Fibroblast of villous mesenchyme (primary cell): ENCODE measurements around the gene MMP15. TPM values are rescaled to one million over a fixed set of nuclear protein-coding genes. Genes with fewer than 3 reads are reported as not detected.

Source experiments
- DNase-seq: peaks from one replicate; pipeline ENCODE4 v3.0.0-alpha.2; 2010; ENCODE audit warnings: low read depth
- H3K4me3 ChIP-seq: 2 replicates; pipeline ENCODE4 v1.5.1; 2011; ENCODE audit warnings: low read depth, mild to moderate bottlenecking, low read length
- CTCF ChIP-seq: IDR thresholded peaks from 2 replicates; pipeline ENCODE4 v1.5.1; 2012; ENCODE audit warnings: low read depth, mild to moderate bottlenecking, low read length; ENCODE audit not compliant: insufficient read depth
- total RNA-seq: library from RNA; depleted of rRNA; stranded (reverse); fragments of >200 nt; gene quantifications from 2 replicates; pipeline ENCODE4 v1.2.3, GENCODE V29; 2012

The MMP15 gene
- total RNA-seq, 1 donor, result 2.6 TPM

GRCh38 chr16:58040945-58041627 lies 15.5 kb downstream of the MMP15 start:
- TF ChIP-seq CTCF, result no peak
- DNase-seq, result no peak
- H3K4me3 ChIP-seq, result no peak overlapping the region

- no peak for DNase-seq
- no peak overlapping the region for H3K4me3 ChIP-seq
- no peak for TF ChIP-seq CTCF
Observed at GRCh38 chr16:58041628-58041955, 16.0 kb downstream of the MMP15 start.

- no peak for DNase-seq
Observed at GRCh38 chr16:58042001-58042885, 16.7 kb downstream of the MMP15 start.

GRCh38 chr16:58042886-58043515 lies 17.4 kb downstream of the MMP15 start:
- TF ChIP-seq CTCF, result no peak
- no peak overlapping the region for H3K4me3 ChIP-seq
- no peak for DNase-seq

More at GRCh38 chr16:58042001-58042885, 16.7 kb downstream of the MMP15 start:
- H3K4me3 ChIP-seq, result no peak overlapping the region
- no peak for TF ChIP-seq CTCF

GRCh38 chr16:58043571-58044155 lies 18.1 kb downstream of the MMP15 start:
- no peak for TF ChIP-seq CTCF
- DNase-seq, result no peak
- no peak overlapping the region for H3K4me3 ChIP-seq

GRCh38 chr16:58044266-58045019 lies 18.9 kb downstream of the MMP15 start:
- no peak for TF ChIP-seq CTCF
- DNase-seq, result no peak
- H3K4me3 ChIP-seq, result no peak overlapping the region
